SU-DHL-6 (cell line): ENCODE data around the gene KDM4B.

Source experiments
- H2AFZ ChIP-seq: fragments of 200-600 bp; sonication (generic); 2 replicates; pipeline ENCODE4 v1.6.1; 2014; ENCODE audit warnings: low read depth, mild to moderate bottlenecking, moderate library complexity, mixed read lengths, antibody characterized with exemption, low read length; ENCODE audit not compliant: severe bottlenecking
- H3F3A ChIP-seq: fragments of 200-600 bp; shearing (Covaris generic); 2 replicates; pipeline ENCODE4 v1.6.0; 2016; ENCODE audit warnings: antibody characterized with exemption, mild to moderate bottlenecking; ENCODE audit not compliant: insufficient read depth
- H3K27ac ChIP-seq: fragments of 200-600 bp; sonication (generic); 2 replicates; pipeline ENCODE4 v1.5.1; 2016; ENCODE audit warnings: low read depth, mild to moderate bottlenecking, low read length, moderate library complexity, mixed read lengths
- H3K27me3 ChIP-seq: fragments of 200-600 bp; sonication (generic), shearing (Covaris generic); 2 replicates; pipeline ENCODE4 v1.6.0; 2014; ENCODE audit warnings: mild to moderate bottlenecking, low read length
- H3K36me3 ChIP-seq: fragments of 200-600 bp; sonication (generic); 2 replicates; pipeline ENCODE4 v1.6.1; 2014; ENCODE audit warnings: mild to moderate bottlenecking, low read length, mixed read lengths
- H3K4me2 ChIP-seq: fragments of 300-600, 200-600 bp; shearing (Covaris generic), sonication (generic); 2 replicates; pipeline ENCODE4 v1.6.0; 2014; ENCODE audit warnings: low read length, low read depth, mild to moderate bottlenecking; ENCODE audit not compliant: poor library complexity, severe bottlenecking
- H3K4me3 ChIP-seq: fragments of 200-600 bp; sonication (generic); 2 replicates; pipeline ENCODE4 v1.5.1; 2014; ENCODE audit warnings: antibody characterized with exemption, low read length, mild to moderate bottlenecking, mixed read lengths; ENCODE audit not compliant: insufficient read depth, poor library complexity, severe bottlenecking
- H3K79me2 ChIP-seq: fragments of 200-600 bp; sonication (generic); 2 replicates; pipeline ENCODE4 v1.6.1; 2014; ENCODE audit warnings: mild to moderate bottlenecking, low read length, moderate library complexity; ENCODE audit not compliant: insufficient read depth
- H3K9ac ChIP-seq: fragments of 200-600 bp; sonication (generic); 2 replicates; pipeline ENCODE4 v1.7.0; 2014; ENCODE audit warnings: mild to moderate bottlenecking, low read length
- H3K9me2 ChIP-seq: fragments of 200-600 bp; sonication (generic); replicated peaks from 2 replicates; pipeline ENCODE4 v1.6.1; 2014; ENCODE audit warnings: low read length; ENCODE audit not compliant: insufficient read depth
- H3K9me3 ChIP-seq: fragments of 200-600 bp; sonication (generic); 2 replicates; pipeline ENCODE4 v1.6.1; 2014; ENCODE audit warnings: low read length, mixed read lengths; ENCODE audit not compliant: insufficient read depth
- H4K20me1 ChIP-seq: fragments of 200-600 bp; sonication (generic); 2 replicates; pipeline ENCODE4 v1.6.1; 2014; ENCODE audit warnings: low read depth, mild to moderate bottlenecking, antibody characterized with exemption, low read length, moderate library complexity, mixed read lengths
- CTCF ChIP-seq: fragments of 200-600 bp; sonication (generic); IDR thresholded peaks from one replicate; pipeline ENCODE4 v1.5.1; 2017; ENCODE audit warnings: antibody characterized with exemption, mild to moderate bottlenecking, low read length, moderate library complexity; ENCODE audit not compliant: insufficient read depth, poor library complexity, severe bottlenecking
- EZH2phosphoT487 ChIP-seq: fragments of 200-600 bp; sonication (generic), shearing (Covaris generic); conservative IDR thresholded peaks from 2 replicates; pipeline ENCODE4 v1.6.1; 2018; ENCODE audit warnings: mild to moderate bottlenecking, antibody characterized with exemption, low read length, moderate library complexity, mixed read lengths

Gene KDM4B

GRCh38 chr19:4962085-4962619, 6.8 kb upstream of the KDM4B start:
- H3K9me3 ChIP-seq: no peaks in the 10 kb centered on the region
- no peaks in the 10 kb centered on the region for H3K9me2 ChIP-seq
- no peak overlapping the region for H2AFZ ChIP-seq
- no peak for TF ChIP-seq EZH2phosphoT487
- TF ChIP-seq CTCF: no peak
- H3K27ac ChIP-seq: no peak overlapping the region
- H4K20me1 ChIP-seq: no peaks in the 10 kb centered on the region
- no peak overlapping the region for H3K4me3 ChIP-seq
- no peak overlapping the region for H3K4me2 ChIP-seq
- peaks cover 3% of the 10 kb centered on the region; the same call in 1 of the 2 replicates for H3K36me3 ChIP-seq
- H3F3A ChIP-seq: peaks cover 23% of the 10 kb centered on the region
- no peaks in the 10 kb centered on the region for H3K79me2 ChIP-seq
- no peaks in the 10 kb centered on the region for H3K27me3 ChIP-seq
- no peak overlapping the region for H3K9ac ChIP-seq

GRCh38 chr19:4965061-4965460, 3.9 kb upstream of the KDM4B start:
- no peak overlapping the region for H2AFZ ChIP-seq
- no peaks in the 10 kb centered on the region for H3K9me2 ChIP-seq
- no peak overlapping the region for H3K27ac ChIP-seq
- no peaks in the 10 kb centered on the region for H4K20me1 ChIP-seq
- H3K4me2 ChIP-seq: no peak overlapping the region
- TF ChIP-seq CTCF (no peak), EZH2phosphoT487 (no peak)
- no peak overlapping the region for H3K4me3 ChIP-seq
- peaks cover 4% of the 10 kb centered on the region for H3K79me2 ChIP-seq
- peaks cover 3% of the 10 kb centered on the region; the same call in 1 of the 2 replicates for H3K36me3 ChIP-seq
- H3F3A ChIP-seq: peaks cover 25% of the 10 kb centered on the region
- H3K27me3 ChIP-seq: no peaks in the 10 kb centered on the region
- no peak overlapping the region for H3K9ac ChIP-seq
- H3K9me3 ChIP-seq: no peaks in the 10 kb centered on the region

GRCh38 chr19:4966591-4966990, 2.3 kb upstream of the KDM4B start:
- H3K4me3 ChIP-seq: no peak overlapping the region
- no peak overlapping the region; the same call in 1 of the 2 replicates for H3K27ac ChIP-seq
- H3K9me3 ChIP-seq: no peaks in the 10 kb centered on the region
- H3K9me2 ChIP-seq: no peaks in the 10 kb centered on the region
- no peaks in the 10 kb centered on the region for H4K20me1 ChIP-seq
- TF ChIP-seq CTCF (no peak), EZH2phosphoT487 (no peak)
- peaks cover 25% of the 10 kb centered on the region for H3F3A ChIP-seq
- H3K36me3 ChIP-seq: peaks cover 3% of the 10 kb centered on the region; the same call in 1 of the 2 replicates
- H2AFZ ChIP-seq: no peak overlapping the region
- H3K9ac ChIP-seq: no peak overlapping the region
- H3K27me3 ChIP-seq: no peaks in the 10 kb centered on the region
- H3K79me2 ChIP-seq: peaks cover 19% of the 10 kb centered on the region
- no peak overlapping the region for H3K4me2 ChIP-seq
